Choroid plexus epithelial cell (primary cell): ENCODE measurements around the gene STAB2.
A peak's percentile ranks its signal among the peaks of the same experiment; 100 is the strongest.

Source experiments
- DNase-seq: peaks from one replicate; pipeline ENCODE4 v3.0.0-alpha.2; 2010; ENCODE audit warnings: low read depth
- H3K4me3 ChIP-seq: 2 replicates; pipeline ENCODE4 v1.5.1; 2011; ENCODE audit warnings: low read depth, mild to moderate bottlenecking, control low read depth, low read length, moderate library complexity
- TF ChIP-seq, protein P1 (sequence below): conservative IDR thresholded peaks from 2 replicates; pipeline ENCODE4 v1.5.1; 2011; ENCODE audit warnings: low read depth, mild to moderate bottlenecking, control low read depth, inconsistent platforms, low read length, moderate library complexity

STAB2 gene

DNA sequence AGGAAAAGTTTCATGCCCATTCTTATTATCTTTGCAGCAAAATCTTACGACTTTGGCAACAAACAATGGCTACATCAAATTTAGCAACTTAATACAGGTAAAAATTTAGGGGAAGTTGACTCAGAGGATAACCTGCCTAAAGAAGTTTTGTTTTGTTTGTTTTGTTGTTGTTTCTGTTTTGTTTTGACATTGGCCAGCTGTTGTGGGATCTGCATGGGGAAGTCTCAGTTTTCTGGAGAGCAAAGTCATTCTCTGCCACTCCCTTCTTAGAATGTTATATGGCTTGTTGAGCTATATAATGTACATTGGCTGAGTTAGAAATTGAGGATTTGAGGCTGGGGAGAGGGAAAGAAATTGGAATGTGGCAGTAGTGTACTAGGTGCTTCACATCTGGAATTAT is 144.5 kb downstream of the STAB2 start:
- H3K4me3 ChIP-seq = no peak overlapping the region
- TF ChIP-seq, protein P1, sequence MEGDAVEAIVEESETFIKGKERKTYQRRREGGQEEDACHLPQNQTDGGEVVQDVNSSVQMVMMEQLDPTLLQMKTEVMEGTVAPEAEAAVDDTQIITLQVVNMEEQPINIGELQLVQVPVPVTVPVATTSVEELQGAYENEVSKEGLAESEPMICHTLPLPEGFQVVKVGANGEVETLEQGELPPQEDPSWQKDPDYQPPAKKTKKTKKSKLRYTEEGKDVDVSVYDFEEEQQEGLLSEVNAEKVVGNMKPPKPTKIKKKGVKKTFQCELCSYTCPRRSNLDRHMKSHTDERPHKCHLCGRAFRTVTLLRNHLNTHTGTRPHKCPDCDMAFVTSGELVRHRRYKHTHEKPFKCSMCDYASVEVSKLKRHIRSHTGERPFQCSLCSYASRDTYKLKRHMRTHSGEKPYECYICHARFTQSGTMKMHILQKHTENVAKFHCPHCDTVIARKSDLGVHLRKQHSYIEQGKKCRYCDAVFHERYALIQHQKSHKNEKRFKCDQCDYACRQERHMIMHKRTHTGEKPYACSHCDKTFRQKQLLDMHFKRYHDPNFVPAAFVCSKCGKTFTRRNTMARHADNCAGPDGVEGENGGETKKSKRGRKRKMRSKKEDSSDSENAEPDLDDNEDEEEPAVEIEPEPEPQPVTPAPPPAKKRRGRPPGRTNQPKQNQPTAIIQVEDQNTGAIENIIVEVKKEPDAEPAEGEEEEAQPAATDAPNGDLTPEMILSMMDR = no peak
- DNase-seq = no peak

DNA sequence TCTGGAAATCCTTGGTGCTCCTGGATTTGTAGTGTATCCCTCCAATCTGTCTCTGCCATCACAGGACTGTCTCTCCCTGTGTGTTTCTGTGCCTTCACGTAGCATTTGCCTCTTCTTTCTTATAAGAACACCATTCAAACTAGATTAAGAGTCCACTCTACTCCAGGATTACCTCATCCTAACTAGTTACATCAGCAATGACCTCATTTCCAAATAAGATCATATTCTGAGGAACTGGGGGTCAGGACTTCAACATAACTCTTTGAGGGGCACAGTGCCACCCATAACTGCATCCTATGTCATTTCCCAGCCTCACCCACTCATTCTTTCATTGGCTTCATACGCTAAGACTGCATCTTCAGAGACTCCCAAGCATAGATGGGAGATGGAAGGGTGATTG is 147.8 kb downstream of the STAB2 start:
- TF ChIP-seq, protein P1 = no peak
- no peak for DNase-seq
- no peak overlapping the region for H3K4me3 ChIP-seq

DNA sequence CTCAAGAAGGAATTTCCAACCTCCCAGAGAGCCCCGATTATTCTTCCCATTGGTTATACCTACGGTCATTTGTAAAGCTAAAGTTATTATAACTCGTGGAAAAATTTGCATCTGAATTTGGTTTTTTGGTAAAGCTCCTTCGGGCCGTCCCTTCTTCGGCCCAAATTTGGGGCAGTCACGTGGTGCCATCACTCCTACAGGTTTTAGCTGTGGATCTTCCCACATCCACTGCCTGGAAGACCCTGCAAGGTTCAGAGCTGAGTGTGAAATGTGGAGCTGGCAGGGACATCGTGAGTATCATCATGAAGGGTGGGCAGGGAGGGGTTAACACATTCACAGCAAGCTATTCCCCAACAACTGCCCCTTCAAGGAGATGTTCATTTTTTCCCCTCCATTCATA is 148.2 kb downstream of the STAB2 start:
- TF ChIP-seq, protein P1 = no peak
- no peak for DNase-seq

DNA sequence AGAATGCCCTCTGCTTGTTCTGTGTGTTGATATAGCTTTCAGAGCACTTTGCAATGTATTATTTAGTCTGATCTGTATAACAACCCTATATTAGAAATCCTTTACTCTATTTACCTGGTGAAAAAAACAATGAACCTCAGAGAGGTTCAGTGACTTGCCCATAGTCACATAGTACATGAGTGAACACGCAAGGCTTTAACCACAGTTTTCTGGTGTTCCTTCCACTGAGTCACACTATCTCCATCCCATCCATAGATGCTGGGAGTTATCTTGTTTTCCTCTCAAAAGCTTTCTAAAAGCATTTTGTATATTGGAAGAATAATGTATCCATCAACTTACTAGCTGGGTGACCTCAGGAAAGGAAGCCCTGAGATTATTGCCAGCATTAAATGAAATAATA is 149.5 kb downstream of the STAB2 start:
- no peak overlapping the region for H3K4me3 ChIP-seq
- no peak for DNase-seq
- TF ChIP-seq, protein P1 = no peak

More for the DNA sequence above, 148.2 kb downstream of the STAB2 start:
- H3K4me3 ChIP-seq = no peak overlapping the region

DNA sequence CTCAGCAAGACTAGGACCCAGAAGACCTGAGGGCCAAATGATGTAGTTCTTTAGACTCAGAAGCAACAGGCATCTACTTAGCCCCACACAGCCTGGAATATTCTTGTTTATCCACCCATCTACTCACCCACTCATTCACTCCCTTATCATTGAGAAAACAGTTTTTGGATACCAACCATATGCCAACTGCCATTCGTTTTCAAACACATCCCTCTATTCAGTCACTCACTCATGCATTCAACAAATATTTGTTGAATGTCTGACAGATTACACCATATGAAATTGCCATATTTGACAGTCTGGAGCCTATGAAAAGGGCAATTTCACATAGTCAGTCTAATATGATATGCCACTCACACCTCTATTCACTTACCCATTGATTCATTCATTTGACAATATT is 150.8 kb downstream of the STAB2 start:
- TF ChIP-seq, protein P1 = no peak
- no peak for DNase-seq
- no peak overlapping the region for H3K4me3 ChIP-seq

DNA sequence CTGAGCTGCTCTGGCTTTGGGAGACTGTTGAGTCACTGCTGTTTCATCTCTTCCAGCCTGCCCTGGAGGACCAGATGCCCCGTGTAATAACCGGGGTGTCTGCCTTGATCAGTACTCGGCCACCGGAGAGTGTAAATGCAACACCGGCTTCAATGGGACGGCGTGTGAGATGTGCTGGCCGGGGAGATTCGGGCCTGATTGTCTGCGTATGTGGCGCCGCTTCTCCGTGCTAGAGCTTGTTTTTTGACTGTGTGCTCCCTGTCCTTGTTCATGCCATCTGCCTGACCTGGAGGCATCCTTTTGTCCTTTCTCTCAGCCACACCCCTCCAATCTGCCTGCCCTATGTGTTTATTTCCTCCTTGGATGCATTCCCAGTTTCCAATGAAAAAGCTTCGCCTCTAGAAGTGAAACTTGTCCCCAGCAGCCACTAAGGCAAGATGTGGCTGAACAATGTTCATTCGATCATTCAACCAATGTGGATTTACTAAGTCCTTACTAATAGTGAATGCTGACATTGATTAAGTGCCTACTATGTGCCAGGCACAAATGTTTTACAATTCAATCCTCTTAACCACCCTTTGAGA is 155.4 kb downstream of the STAB2 start:
- DNase-seq = peak; percentile 8
- H3K4me3 ChIP-seq = no peak overlapping the region
- TF ChIP-seq, protein P1 = no peak

DNA sequence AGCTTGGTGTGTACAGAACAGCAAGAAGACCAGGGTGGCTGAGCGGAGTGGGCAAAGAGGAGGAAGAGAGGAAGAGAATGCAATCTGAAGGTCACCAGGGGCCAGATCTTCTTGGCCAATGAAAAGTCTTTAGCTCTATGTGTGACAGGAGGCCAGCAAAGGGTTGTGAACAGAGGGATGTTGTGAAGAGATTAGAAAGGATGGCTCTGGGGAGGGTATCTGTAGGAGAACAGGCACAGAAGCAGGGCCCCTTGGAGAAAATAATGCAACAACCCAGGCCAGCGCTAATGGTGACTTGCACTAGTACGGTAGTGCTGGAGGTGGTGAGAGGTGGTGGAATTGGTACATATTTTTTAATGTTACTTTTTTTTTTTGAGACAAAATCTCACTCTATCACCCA is 156.7 kb downstream of the STAB2 start:
- DNase-seq = no peak
- TF ChIP-seq, protein P1 = no peak
- H3K4me3 ChIP-seq = no peak overlapping the region
